Endothelial cell (in vitro differentiated cells): ENCODE measurements around the gene SORCS3. TPM values are rescaled to one million over a fixed set of nuclear protein-coding genes. Genes with fewer than 3 reads are reported as not detected.
A peak's percentile ranks its signal among the peaks of the same experiment; 100 is the strongest.

Experiments used
- DNase-seq: peaks from one replicate; pipeline ENCODE4 v3.0.0; 2021; ENCODE audit warnings: low spot score
- H3K27ac Mint-ChIP-seq: one replicate; pipeline ENCODE4 v1.8.0; 2021; ENCODE audit warnings: mixed read lengths, inconsistent platforms; ENCODE audit not compliant: unreplicated experiment
- H3K27me3 Mint-ChIP-seq: one replicate; pipeline ENCODE4 v1.8.0; 2021; ENCODE audit warnings: mild to moderate bottlenecking, moderate library complexity, mixed read lengths, inconsistent platforms; ENCODE audit not compliant: unreplicated experiment
- H3K36me3 Mint-ChIP-seq: one replicate; pipeline ENCODE4 v1.8.0; 2021; ENCODE audit warnings: mild to moderate bottlenecking, low read depth, mixed read lengths, inconsistent platforms; ENCODE audit not compliant: unreplicated experiment
- H3K4me1 Mint-ChIP-seq: one replicate; pipeline ENCODE4 v1.8.0; 2021; ENCODE audit warnings: mild to moderate bottlenecking, mixed read lengths, inconsistent platforms; ENCODE audit not compliant: unreplicated experiment
- H3K4me3 Mint-ChIP-seq: one replicate; pipeline ENCODE4 v1.8.0; 2021; ENCODE audit warnings: mild to moderate bottlenecking, mixed read lengths, inconsistent platforms; ENCODE audit not compliant: unreplicated experiment
- H3K9me3 Mint-ChIP-seq: one replicate; pipeline ENCODE4 v1.8.0; 2021; ENCODE audit warnings: mixed read lengths, inconsistent platforms; ENCODE audit not compliant: unreplicated experiment
- CTCF ChIP-seq: fragments of 200-600 bp; sonication (generic); IDR thresholded peaks from one replicate; pipeline ENCODE4 v1.5.0; 2021; ENCODE audit warnings: antibody characterized with exemption; ENCODE audit not compliant: unreplicated experiment
- total RNA-seq: library from RNA; stranded (reverse); fragmentation: NEBNext Ultra II Directional; extraction: Animal tissue kit (Norgen Biotek cat#: 25700); gene quantifications from one replicate; pipeline ENCODE4 v1.2.1, GENCODE V29; 2021; ENCODE audit not compliant: unreplicated experiment

The SORCS3 gene
- total RNA-seq, 1 donor from 2014 or later = not detected

GRCh38 chr10:104816501-104816900 is 175.4 kb downstream of the SORCS3 start:
- Mint-ChIP-seq H3K27ac (no peak overlapping the region), H3K9me3 (no peaks in the 10 kb centered on the region), H3K4me1 (no peaks in the 10 kb centered on the region), H3K36me3 (no peaks in the 10 kb centered on the region), H3K4me3 (no peak overlapping the region), H3K27me3 (peaks cover 3% of the 10 kb centered on the region)
- DNase-seq = no peak
- no peak for TF ChIP-seq CTCF

GRCh38 chr10:104819731-104820130 is 178.6 kb downstream of the SORCS3 start:
- TF ChIP-seq CTCF = no peak
- DNase-seq = no peak
- Mint-ChIP-seq H3K4me3 (no peak overlapping the region), H3K4me1 (no peaks in the 10 kb centered on the region), H3K9me3 (no peaks in the 10 kb centered on the region), H3K27ac (no peak overlapping the region), H3K36me3 (no peaks in the 10 kb centered on the region), H3K27me3 (peaks cover 2% of the 10 kb centered on the region)

- Mint-ChIP-seq H3K36me3 (no peaks in the 10 kb centered on the region), H3K4me3 (no peak overlapping the region), H3K9me3 (no peaks in the 10 kb centered on the region), H3K4me1 (no peaks in the 10 kb centered on the region), H3K27ac (no peak overlapping the region), H3K27me3 (no peaks in the 10 kb centered on the region)
- no peak for DNase-seq
- no peak for TF ChIP-seq CTCF
These were observed 181.0 kb downstream of the SORCS3 start for GRCh38 chr10:104822088-104822487.

GRCh38 chr10:104824380-104825006 is 183.4 kb downstream of the SORCS3 start:
- DNase-seq = peak; percentile 75
- no peaks in the 10 kb centered on the region for H3K9me3 Mint-ChIP-seq
- no peaks in the 10 kb centered on the region for H3K27me3 Mint-ChIP-seq
- no peaks in the 10 kb centered on the region for H3K4me1 Mint-ChIP-seq
- no peaks in the 10 kb centered on the region for H3K36me3 Mint-ChIP-seq
- no peak overlapping the region for H3K27ac Mint-ChIP-seq
- no peak overlapping the region for H3K4me3 Mint-ChIP-seq
- TF ChIP-seq CTCF = no peak

GRCh38 chr10:104831272-104831671 is 190.2 kb downstream of the SORCS3 start:
- Mint-ChIP-seq H3K27me3 (peaks cover 1% of the 10 kb centered on the region), H3K36me3 (no peaks in the 10 kb centered on the region)

More at GRCh38 chr10:104831272-104831671, 190.2 kb downstream of the SORCS3 start:
- Mint-ChIP-seq H3K27ac (no peak overlapping the region), H3K4me1 (no peaks in the 10 kb centered on the region), H3K4me3 (no peak overlapping the region), H3K9me3 (no peaks in the 10 kb centered on the region)
- TF ChIP-seq CTCF = no peak
- no peak for DNase-seq
